DND-41 (cell line): ENCODE results near the gene CCDC66.

Source experiments
- ATAC-seq: fragments of 200-7000 bp; cut with Tn5 transposase; 3 replicates; pipeline ENCODE4 v1.9.1; 2021; ENCODE audit warnings: low read depth; ENCODE audit not compliant: insufficient read depth
- DNase-seq: peaks from one replicate; pipeline ENCODE4 v3.0.0-alpha.2; 2020
- H2AFZ ChIP-seq: 2 replicates; pipeline ENCODE4 v1.6.0; 2012; ENCODE audit warnings: low read depth, low read length
- H3K27ac ChIP-seq: 2 replicates; pipeline ENCODE4 v1.5.1; 2012; ENCODE audit warnings: low read length, inconsistent platforms
- H3K27me3 ChIP-seq: fragments of 200-600 bp; sonication (generic); 2 replicates; pipeline ENCODE4 v1.6.0; 2012; ENCODE audit warnings: low read length, mild to moderate bottlenecking, inconsistent platforms; ENCODE audit not compliant: insufficient read depth, poor library complexity
- H3K36me3 ChIP-seq: 2 replicates; pipeline ENCODE4 v1.5.1; 2012; ENCODE audit warnings: low read length, inconsistent platforms; ENCODE audit not compliant: insufficient read depth
- H3K4me1 ChIP-seq: 2 replicates; pipeline ENCODE4 v1.5.1; 2012; ENCODE audit warnings: mild to moderate bottlenecking, low read length; ENCODE audit not compliant: insufficient read depth
- H3K4me2 ChIP-seq: 2 replicates; pipeline ENCODE4 v1.6.0; 2012; ENCODE audit warnings: mild to moderate bottlenecking, moderate library complexity, low read length, inconsistent platforms; ENCODE audit not compliant: insufficient read depth
- H3K4me3 ChIP-seq, 2 experiments: fragments of 200-600 bp in 1 of 2; shearing (Covaris generic) in 1 of 2; 2 replicates each; pipeline ENCODE4 v1.5.1; 2012 to 2016; ENCODE audit warnings: inconsistent platforms in 2 of 2, low read length in 2 of 2, mild to moderate bottlenecking in 2 of 2, low read depth in 1 of 2, moderate library complexity in 1 of 2
- H3K79me2 ChIP-seq: 2 replicates; pipeline ENCODE4 v1.6.0; 2012; ENCODE audit warnings: low read length, inconsistent platforms; ENCODE audit not compliant: insufficient read depth
- H3K9ac ChIP-seq: 2 replicates; pipeline ENCODE4 v1.6.0; 2012; ENCODE audit warnings: low read depth, mild to moderate bottlenecking, inconsistent platforms, low read length, moderate library complexity
- H3K9me3 ChIP-seq: 2 replicates; pipeline ENCODE4 v1.5.1; 2012; ENCODE audit warnings: low read length, moderate library complexity, mild to moderate bottlenecking, inconsistent platforms; ENCODE audit not compliant: insufficient read depth, severe bottlenecking
- H4K20me1 ChIP-seq: 2 replicates; pipeline ENCODE4 v1.6.0; 2012; ENCODE audit warnings: low read length; ENCODE audit not compliant: insufficient read depth
- EZH2 ChIP-seq: IDR thresholded peaks from 3 replicates; pipeline ENCODE4 v1.6.1; 2012; ENCODE audit warnings: borderline replicate concordance, low read depth, mild to moderate bottlenecking, moderate library complexity, low read length, inconsistent platforms; ENCODE audit not compliant: severe bottlenecking
- TF ChIP-seq, protein P1 (sequence below): IDR thresholded peaks from 2 replicates; pipeline ENCODE4 v1.5.1; 2012; ENCODE audit warnings: borderline replicate concordance, low read length, moderate library complexity, mild to moderate bottlenecking; ENCODE audit not compliant: poor library complexity, severe bottlenecking; ENCODE audit errors: extremely low read depth

The CCDC66 gene

DNA sequence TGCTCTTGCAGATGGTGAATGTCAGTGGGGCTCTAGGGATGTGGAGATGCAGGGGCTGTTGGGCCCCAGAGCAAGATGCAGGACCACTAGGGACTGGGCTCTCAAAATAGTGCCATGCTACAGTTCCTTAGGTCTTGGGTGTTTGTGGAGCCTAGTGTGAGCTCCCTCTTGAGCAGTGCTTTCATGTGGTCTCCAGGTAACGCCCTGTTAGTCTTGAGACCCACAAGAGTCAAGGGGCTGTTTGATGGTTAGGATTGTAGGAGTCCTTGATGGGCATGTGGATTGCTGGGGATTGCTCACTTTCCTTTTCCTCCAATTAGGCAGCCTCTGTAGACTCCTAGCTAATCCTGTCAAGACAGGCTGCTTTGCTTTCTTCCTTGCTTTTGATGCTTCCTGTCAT, 56.0 kb downstream of the CCDC66 start:
- peak; percentile 25 for DNase-seq

DNA sequence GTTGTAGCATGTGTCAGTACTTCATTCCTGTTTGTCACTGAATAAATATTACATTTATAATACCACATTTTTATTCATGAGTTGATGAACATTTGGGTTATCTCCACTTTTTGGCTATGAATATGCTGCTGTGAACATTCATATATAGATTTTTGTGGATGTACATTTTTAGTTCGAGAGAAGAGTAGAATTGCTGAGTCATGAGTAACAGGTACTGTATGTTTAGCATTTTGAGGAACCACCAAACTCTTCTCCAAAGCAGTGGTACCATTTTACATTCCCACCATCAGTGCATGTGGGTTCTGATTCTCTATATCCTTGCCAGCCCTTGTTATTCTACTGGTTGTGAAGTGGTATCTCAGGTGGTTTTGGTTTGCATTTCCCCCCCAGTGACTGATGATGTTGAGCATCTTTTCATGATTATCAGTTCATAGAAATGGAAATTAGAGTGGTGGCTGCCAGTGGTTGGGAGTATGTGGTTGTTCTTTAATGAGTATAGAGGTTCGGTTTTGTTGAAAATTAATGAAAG, 59.6 kb downstream of the CCDC66 start:
- no peaks in the 10 kb centered on the region for H3K79me2 ChIP-seq
- no peaks in the 10 kb centered on the region for H3K27me3 ChIP-seq
- H4K20me1 ChIP-seq, result no peaks in the 10 kb centered on the region
- no peak overlapping the region for H2AFZ ChIP-seq
- H3K36me3 ChIP-seq, result peaks cover 51% of the 10 kb centered on the region
- no peak for TF ChIP-seq EZH2
- TF ChIP-seq, protein P1, sequence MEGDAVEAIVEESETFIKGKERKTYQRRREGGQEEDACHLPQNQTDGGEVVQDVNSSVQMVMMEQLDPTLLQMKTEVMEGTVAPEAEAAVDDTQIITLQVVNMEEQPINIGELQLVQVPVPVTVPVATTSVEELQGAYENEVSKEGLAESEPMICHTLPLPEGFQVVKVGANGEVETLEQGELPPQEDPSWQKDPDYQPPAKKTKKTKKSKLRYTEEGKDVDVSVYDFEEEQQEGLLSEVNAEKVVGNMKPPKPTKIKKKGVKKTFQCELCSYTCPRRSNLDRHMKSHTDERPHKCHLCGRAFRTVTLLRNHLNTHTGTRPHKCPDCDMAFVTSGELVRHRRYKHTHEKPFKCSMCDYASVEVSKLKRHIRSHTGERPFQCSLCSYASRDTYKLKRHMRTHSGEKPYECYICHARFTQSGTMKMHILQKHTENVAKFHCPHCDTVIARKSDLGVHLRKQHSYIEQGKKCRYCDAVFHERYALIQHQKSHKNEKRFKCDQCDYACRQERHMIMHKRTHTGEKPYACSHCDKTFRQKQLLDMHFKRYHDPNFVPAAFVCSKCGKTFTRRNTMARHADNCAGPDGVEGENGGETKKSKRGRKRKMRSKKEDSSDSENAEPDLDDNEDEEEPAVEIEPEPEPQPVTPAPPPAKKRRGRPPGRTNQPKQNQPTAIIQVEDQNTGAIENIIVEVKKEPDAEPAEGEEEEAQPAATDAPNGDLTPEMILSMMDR, result no peak
- H3K9me3 ChIP-seq, result no peaks in the 10 kb centered on the region
- no peaks in the 10 kb centered on the region for H3K4me1 ChIP-seq
- no peak overlapping the region for H3K4me3 ChIP-seq
- H3K27ac ChIP-seq, result no peak overlapping the region
- DNase-seq (no peak), ATAC-seq (no peak)
- H3K9ac ChIP-seq, result no peak overlapping the region
- no peak overlapping the region for H3K4me2 ChIP-seq

More for the DNA sequence above, 56.0 kb downstream of the CCDC66 start:
- H2AFZ ChIP-seq, result no peak overlapping the region
- peak; percentile 88 for ATAC-seq
- H3K27ac ChIP-seq, result no peak overlapping the region
- TF ChIP-seq EZH2, result no peak
- TF ChIP-seq, protein P1, result no peak
- H3K27me3 ChIP-seq, result no peaks in the 10 kb centered on the region
- no peaks in the 10 kb centered on the region for H3K9me3 ChIP-seq
- no peak overlapping the region for H3K4me2 ChIP-seq
- peaks cover 26% of the 10 kb centered on the region for H3K36me3 ChIP-seq
- H3K4me3 ChIP-seq, result no peak overlapping the region
- H3K4me1 ChIP-seq, result no peaks in the 10 kb centered on the region
- H3K9ac ChIP-seq, result no peak overlapping the region
- H3K79me2 ChIP-seq, result peaks cover 4% of the 10 kb centered on the region; the same call in 1 of the 2 replicates
- no peaks in the 10 kb centered on the region for H4K20me1 ChIP-seq

DNA sequence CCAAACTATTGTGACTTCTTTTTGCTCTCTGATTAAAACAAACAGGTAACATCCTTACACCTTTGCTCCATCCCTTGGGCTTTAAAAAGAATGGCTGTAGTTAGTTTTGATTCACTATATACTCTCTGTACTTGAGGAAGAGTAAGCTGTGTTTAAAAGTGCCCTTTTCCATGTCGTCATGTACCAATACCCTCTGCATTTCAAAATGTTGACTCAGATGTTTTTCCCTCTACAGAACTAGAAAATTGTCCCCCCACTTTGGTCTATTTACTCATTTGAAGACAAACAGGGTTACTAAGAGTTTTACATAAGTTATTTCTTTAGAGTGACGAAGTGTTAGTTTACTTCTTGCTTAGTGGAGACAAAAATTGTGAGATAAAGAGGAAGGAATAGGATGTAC, 63.4 kb downstream of the CCDC66 start:
- no peak overlapping the region for H3K27ac ChIP-seq
- no peaks in the 10 kb centered on the region for H4K20me1 ChIP-seq
- H3K27me3 ChIP-seq, result no peaks in the 10 kb centered on the region
- H3K4me3 ChIP-seq, result no peak overlapping the region
- DNase-seq (no peak), ATAC-seq (no peak)
- no peaks in the 10 kb centered on the region for H3K79me2 ChIP-seq
- TF ChIP-seq, protein P1, result no peak
- no peak for TF ChIP-seq EZH2
- no peaks in the 10 kb centered on the region for H3K9me3 ChIP-seq
- no peaks in the 10 kb centered on the region for H3K4me1 ChIP-seq
- H3K36me3 ChIP-seq, result peaks cover 84% of the 10 kb centered on the region
- H3K4me2 ChIP-seq, result no peak overlapping the region
- no peak overlapping the region for H2AFZ ChIP-seq
- no peak overlapping the region for H3K9ac ChIP-seq

DNA sequence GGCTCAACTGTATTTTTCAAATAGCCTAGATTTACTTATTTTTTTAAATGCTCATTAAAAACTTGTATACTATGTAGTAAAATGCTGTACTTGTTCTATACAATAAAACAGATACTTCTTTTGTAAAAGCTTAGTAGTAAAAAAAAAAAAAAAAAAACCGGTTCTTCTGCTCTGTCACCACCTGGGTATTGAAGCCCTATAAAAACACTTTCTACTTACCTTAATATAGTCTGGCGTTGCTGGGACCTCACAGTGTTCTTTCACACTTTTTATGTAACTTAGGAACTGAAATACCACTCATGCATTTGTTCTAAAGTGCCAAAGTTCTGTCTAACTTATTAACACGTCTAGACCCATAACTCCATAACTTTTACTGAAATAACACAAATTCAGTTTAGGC, 64.7 kb downstream of the CCDC66 start:
- Histone ChIP-seq H2AFZ (no peak overlapping the region), H3K4me3 (no peak overlapping the region), H3K9ac (no peak overlapping the region), H3K79me2 (no peaks in the 10 kb centered on the region), H4K20me1 (no peaks in the 10 kb centered on the region), H3K27me3 (no peaks in the 10 kb centered on the region), H3K36me3 (peaks cover 89% of the 10 kb centered on the region), H3K4me1 (no peaks in the 10 kb centered on the region), H3K4me2 (no peak overlapping the region), H3K27ac (no peak overlapping the region), H3K9me3 (no peaks in the 10 kb centered on the region)
- DNase-seq (no peak), ATAC-seq (no peak)
- TF ChIP-seq EZH2, result no peak
- TF ChIP-seq, protein P1, result no peak
